ENCODE results near the gene PHYKPL.

DNA sequence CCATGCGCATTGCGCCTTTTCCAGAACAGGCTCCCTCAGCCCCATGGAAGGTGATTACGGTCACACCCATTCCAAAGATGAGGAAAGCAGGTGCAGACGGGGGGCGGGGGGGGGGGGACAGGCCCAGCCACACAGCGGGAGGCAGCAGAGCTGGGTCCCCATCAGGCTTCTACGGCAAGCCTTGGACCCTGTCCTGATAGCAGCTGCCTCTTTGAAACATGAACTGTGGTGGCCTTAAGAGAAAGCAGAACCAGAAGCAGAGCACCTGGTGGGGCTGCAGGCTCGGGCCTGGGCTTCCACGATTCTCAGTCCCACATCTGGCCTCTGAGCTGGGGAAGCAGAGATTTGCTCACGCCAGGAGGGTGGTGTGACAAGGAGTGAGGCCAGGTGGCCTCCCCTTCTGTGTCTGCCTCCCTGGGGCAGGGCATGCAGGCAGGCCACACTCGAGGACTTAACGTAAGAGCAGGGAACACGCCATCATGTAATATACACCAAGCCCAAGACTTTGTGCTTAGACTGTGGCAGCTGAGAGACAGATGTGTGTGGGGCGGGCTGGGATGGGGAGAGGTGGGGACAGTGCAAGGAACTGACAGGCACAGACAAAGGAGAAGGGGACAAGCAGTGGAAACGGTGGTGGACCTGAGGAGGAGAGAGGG, 14.2 kb upstream of the PHYKPL start:
- TF ChIP-seq, protein P1, sequence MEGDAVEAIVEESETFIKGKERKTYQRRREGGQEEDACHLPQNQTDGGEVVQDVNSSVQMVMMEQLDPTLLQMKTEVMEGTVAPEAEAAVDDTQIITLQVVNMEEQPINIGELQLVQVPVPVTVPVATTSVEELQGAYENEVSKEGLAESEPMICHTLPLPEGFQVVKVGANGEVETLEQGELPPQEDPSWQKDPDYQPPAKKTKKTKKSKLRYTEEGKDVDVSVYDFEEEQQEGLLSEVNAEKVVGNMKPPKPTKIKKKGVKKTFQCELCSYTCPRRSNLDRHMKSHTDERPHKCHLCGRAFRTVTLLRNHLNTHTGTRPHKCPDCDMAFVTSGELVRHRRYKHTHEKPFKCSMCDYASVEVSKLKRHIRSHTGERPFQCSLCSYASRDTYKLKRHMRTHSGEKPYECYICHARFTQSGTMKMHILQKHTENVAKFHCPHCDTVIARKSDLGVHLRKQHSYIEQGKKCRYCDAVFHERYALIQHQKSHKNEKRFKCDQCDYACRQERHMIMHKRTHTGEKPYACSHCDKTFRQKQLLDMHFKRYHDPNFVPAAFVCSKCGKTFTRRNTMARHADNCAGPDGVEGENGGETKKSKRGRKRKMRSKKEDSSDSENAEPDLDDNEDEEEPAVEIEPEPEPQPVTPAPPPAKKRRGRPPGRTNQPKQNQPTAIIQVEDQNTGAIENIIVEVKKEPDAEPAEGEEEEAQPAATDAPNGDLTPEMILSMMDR (IDR thresholded peaks at IDR 0.05): no peak
- TF ChIP-seq POLR2A (IDR thresholded peaks at IDR 0.05): no peak

Measured in prostate gland (tissue), 2 donors.